Stimulated activated CD4-positive, alpha-beta T cell treated with anti-CD3 and anti-CD28 coated beads, Interleukin-1b, Interleukin-23, amount 100 ng/mL, for 1 hour (primary cell): ENCODE data around the gene FAM168B.
A peak's percentile ranks its signal among the peaks of the same experiment; 100 is the strongest.
"Not testable (repeated sequence)": the region's sequence is repeated elsewhere in the genome, so short reads cannot be mapped to it uniquely, and the experiment has no call there.

Experiments used
- DNase-seq, 2 donors: peaks; one replicate each; pipeline ENCODE4 v3.0.0-alpha.2; 2020; ENCODE audit warnings: low read depth in 2 of 2

The FAM168B gene, protein sequence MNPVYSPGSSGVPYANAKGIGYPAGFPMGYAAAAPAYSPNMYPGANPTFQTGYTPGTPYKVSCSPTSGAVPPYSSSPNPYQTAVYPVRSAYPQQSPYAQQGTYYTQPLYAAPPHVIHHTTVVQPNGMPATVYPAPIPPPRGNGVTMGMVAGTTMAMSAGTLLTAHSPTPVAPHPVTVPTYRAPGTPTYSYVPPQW

DNA sequence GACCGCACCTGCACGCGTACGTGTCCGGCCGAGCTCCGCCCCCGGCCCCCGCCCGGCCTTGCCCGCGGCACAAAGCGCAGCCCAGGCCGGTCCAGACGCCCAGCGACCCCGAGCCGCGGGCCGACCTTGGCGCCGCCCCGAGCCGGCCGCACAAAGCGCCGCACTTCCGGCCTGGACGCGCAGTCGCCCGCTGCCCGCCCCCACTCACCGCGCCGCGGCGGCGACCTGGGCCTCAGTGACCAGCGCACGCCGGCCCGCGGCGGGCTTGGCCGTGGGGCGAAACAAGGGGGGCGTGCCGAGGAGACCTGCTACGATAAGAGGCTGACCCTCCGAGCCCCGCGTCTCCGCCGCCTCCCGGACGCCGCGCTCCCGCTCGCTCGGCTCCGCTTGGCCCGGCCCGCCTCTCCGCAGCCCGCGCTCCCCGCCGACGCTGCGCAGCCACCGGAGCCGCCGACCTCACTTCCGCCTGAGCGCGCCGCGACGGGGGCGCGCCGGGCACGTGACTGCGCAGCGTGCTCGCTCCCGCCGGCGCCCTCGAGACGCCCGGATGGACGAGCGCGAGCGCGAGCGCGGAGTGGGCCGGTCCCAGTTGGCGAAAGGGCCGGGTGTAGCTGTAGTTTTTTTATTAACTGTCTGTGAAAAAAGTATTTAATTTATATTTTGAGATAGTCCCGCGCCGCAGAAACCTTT, at the start of gene FAM168B:
Gene FAM168B, minus strand, starts transcription at position 455 of the 690 bp plus-strand sequence. CDS start 10,814 bp downstream, outside the sequence.
- peak; percentile 62 to 76 for DNase-seq

DNA sequence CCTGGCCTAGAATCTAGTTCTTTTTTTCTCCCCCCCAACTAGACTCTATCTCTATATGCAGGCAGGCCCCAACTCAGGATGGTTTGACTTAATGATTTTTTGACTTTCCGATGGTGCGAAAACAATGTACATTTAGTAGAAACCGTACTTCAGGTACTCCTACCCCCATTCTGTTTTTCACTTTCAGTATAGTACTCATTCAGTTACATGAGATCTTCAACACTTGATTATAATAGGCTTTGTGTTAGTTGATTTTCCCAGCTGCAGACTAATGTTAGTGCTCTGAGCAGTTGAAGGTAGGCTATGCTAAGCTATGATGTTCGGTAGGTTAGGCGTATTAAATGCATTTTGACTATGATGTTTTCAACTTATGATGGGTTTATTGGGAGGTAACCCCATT, 49.6 kb upstream of the FAM168B start:
- no peak for DNase-seq

- DNase-seq: no peak
Measured at GRCh38 chr2:131140581-131140980, 47.3 kb upstream of the FAM168B start.

- no peak for DNase-seq
Measured at GRCh38 chr2:131132729-131133128, 39.5 kb upstream of the FAM168B start.

DNA sequence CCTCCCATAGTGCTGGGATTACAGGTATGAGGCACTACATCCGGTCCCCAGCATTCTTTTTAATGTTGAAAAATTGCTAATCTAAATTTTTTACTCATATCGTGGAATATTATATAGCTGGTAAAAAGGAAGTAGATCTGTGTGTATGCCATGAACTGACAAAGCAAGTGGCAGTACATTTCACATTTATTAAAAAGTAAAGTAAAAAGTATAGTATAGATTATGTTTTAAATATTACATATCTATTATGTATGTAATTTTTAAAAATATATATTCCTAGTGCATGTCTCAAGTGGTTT, 37.0 kb upstream of the FAM168B start:
- no peak for DNase-seq

DNA sequence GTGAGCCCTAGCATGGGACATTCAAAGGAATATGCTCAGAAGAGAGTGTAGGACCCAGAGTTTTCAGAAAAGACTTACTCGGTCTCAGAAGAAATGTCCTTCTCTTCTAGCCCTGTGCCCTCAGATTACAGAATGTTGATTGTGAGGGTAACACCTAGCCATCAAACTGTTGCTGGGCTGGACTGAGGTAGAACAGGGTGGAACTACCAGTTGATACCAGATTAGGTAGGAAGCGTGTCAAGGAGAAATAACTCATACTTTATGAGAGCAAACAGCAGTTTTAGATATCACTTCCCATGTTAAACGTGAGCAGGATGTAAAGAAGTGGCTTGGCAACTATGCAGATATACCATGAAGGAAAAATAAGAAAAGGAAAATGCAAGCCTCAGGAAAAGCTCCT, 34.7 kb upstream of the FAM168B start:
- DNase-seq: no peak

DNA sequence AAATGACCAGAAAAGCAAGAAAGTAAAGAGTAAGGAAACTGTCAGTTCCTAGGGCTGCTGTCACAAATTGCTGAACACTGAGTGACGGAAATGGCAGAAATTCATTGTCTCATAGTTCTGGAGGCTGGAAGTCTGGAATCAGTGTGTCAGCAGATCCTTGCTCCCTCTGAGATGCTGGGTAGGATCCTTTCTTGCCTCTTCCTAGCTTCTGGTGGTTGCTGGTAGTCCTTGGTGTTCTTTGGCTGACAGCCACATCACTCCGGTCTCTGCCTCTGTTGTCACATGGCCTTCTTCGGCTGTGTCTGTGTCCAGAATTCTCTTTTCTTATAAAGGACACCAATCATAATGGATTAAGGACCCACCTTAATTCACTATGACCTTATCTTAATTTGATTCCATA, 33.8 kb upstream of the FAM168B start:
- DNase-seq: no peak

- no peak for DNase-seq
Measured at GRCh38 chr2:131126436-131126835, 33.2 kb upstream of the FAM168B start.

DNA sequence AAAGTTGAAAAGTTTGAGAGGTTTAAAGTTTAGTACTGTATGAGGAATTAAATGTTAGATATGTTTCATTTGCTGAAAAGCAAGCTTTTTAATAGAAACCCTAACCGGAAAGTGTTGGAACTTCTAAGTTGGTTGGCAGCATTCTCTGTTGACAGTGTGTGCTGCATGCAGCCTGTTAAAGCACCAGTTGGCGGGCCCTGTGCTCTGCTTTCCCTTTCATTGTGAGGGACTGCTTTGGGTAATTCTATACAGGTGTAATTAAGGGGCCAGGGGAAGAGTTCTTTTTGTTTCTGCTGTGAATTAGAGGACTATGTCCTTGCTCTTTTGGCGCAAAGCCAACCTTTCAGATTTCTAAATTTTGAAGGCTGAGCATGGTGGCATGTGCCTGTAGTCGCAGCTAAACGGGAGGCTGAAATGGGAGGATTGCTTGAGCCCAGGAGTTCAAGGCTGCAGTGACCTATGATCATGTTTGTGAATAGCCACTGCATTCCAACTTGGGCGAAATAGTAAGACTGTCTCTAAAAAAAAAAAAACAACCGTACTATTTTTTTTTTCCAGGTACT, 32.0 kb upstream of the FAM168B start:
- DNase-seq: no peak

GRCh38 chr2:131123192-131123591, 29.9 kb upstream of the FAM168B start:
- DNase-seq: no peak

DNA sequence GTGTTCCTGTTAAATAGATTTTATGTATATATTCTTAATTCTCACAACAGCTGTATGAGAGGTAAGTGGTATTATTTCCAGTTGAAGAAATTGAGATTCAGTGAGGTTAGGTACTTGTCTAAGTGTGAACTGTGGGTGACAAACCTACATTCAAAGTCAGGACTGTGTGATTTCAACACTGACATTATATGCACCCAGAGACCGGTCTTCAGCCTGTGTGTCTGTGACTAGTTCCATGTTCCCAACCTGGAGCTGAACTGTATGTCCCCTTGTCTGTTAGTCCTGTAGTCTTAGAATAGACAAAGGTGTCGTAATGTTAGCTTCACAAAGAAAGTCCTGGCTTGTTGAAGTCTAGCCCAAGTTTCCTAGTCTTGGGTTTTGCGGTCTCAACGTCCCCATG, 29.2 kb upstream of the FAM168B start:
- no peak for DNase-seq

GRCh38 chr2:131121464-131121863, 28.2 kb upstream of the FAM168B start:
- DNase-seq: no peak

GRCh38 chr2:131120815-131121317, 27.6 kb upstream of the FAM168B start:
- DNase-seq: no peak

DNA sequence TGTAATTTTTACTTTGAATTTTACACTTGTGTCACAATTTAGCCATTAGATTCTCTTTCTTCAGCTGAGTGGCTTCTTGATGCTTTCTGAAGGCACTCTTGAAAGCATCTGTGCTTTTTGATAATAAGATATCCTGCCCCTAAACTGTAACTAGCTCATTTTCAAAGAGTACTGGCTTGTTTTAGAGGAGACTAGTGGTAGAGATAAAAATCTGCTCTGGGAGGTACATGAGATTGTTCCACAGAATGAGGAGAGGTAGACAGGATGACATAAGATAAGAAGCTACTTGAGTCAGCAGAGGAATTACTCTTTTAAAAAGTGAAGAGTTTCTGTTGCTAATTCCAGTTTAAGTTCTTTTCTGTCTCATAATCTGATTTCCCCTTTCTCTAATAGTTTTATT, 22.5 kb upstream of the FAM168B start:
- no peak for DNase-seq

DNA sequence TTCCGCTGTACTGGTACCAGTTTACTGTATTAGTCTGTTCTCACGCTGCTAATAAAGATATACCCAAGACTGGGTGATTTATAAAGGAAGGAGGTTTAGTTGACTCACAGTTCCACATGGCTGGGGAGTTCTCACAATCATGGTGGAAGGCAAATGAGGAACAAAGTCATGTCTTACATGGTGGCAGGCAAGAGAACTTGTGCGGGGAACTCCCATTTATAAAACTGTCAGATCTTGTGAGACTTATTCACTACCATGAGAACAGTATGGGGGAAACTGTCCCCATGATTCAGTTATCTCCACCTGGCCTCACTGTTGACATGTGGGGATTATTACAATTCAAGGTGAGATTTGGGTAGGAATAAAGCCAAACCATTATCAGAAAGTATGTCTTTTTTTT, 21.7 kb upstream of the FAM168B start:
- not testable (repeated sequence) for DNase-seq

- DNase-seq: no peak
Measured at GRCh38 chr2:131113566-131114227, 20.4 kb upstream of the FAM168B start.

DNA sequence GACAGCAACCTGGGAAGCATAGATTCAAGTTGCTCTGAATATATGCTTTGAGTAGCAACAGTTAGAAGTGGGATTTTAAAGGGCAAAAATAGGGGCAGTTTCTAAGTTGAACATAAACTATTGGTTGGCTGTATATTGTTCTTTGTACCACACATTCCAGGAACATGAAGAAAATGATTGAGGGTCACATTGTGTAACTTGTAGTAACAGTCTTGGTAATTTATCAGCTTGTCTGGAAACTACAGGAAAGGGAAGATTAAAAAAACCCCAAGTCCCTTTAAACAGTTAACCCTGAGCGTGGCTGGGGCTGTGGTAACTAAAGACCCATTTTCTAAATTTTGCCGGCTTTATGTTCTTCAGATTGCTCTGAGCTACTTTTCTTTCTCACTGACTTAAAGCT, 19.3 kb upstream of the FAM168B start:
- no peak for DNase-seq

- DNase-seq: no peak
Measured at GRCh38 chr2:131105950-131106801, 12.9 kb upstream of the FAM168B start.

DNA sequence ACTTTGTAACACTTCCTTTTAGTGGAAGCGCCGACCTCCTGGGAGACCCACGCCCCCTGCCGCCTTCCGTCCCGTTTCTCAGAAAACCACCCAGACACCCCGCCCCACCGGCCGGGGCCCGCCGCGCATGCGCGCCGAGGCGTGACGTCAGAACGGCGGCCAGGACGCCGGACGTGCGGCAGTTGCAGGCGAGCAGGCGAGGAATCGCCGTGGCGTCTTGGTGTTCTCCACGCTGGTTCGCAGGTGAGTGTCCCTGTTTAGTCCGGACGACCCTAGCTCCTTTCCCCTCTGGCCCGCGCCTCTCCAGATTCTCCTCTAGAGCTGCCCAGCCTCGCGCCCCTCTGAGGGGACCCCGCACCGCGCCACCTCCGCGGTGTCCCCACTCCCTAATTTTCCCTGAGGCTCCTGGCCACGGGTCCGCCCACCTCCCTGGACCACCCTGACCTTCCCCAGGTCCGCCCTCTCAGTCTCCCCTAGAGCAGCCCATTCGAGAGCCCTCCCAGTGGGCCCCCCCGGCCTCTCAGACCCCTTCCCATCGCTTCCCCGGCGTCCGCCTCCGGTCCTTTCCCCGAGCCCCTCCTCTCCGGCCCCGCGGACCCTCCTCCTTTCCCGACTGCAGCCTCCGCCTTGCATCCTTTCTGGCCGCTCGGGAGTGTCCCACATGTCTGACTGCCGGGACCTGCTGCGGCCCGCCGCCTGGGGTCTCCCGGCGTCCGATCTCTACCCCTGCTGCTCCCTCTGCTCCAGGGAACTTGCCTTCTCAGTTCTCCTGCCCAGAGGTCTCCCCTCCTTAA, 12.1 kb upstream of the FAM168B start, which contains the start of gene PLEKHB2:
Gene PLEKHB2, plus strand, starts transcription at position 181 of the 794 bp plus-strand sequence. CDS start 15,606 bp downstream, outside the sequence.
- peak; percentile 78 to 89 for DNase-seq

- DNase-seq: peak in 1 of 2 donors; percentile 26
Measured at GRCh38 chr2:131104487-131105155, 11.4 kb upstream of the FAM168B start.
